ENCODE results near the gene UNC93B1.
"Not testable (repeated sequence)": the region's sequence is repeated elsewhere in the genome, so short reads cannot be mapped to it uniquely, and the experiment has no call there.

The UNC93B1 gene

GRCh38 chr11:67955461-67956007 lies 48.4 kb downstream of the UNC93B1 start:
- Histone ChIP-seq H3K4me3 (ENCODE audit: low read depth in 1 of 2, low read length in 2 of 2) (peak overlapping the region in 1 of 2 experiments; percentile 55; a peak in 2 of 4 replicates), H3K9ac (ENCODE audit: low read depth, low read length) (peak overlapping the region; percentile 41), H2AFZ (ENCODE audit: low read depth, low read length) (peak overlapping the region; percentile 72), H3K4me2 (ENCODE audit: insufficient read depth, low read length) (peak overlapping the region; percentile 77)
- H4K20me1 ChIP-seq (ENCODE audit: insufficient read depth, low read length); H3K36me3 ChIP-seq (ENCODE audit: insufficient read depth, low read length); H3K4me1 ChIP-seq (ENCODE audit: insufficient read depth, low read length); H3K79me2 ChIP-seq (ENCODE audit: insufficient read depth, low read length); H3K9me3 ChIP-seq (ENCODE audit: insufficient read depth, low read length, severe bottlenecking); H3K27ac ChIP-seq (ENCODE audit: low read length); H3K27me3 ChIP-seq (ENCODE audit: insufficient read depth, low read length, poor library complexity): not testable (repeated sequence)
- DNase-seq = peak; percentile 68
- peak; percentile 84 for ATAC-seq (ENCODE audit: insufficient read depth, low read depth)
- TF ChIP-seq CTCF (IDR thresholded peaks at IDR 0.05; ENCODE audit: borderline replicate concordance, extremely low read depth, low read length, poor library complexity, severe bottlenecking) = peak; percentile 73

- H3K79me2 ChIP-seq (ENCODE audit: insufficient read depth, low read length); H3K4me2 ChIP-seq (ENCODE audit: insufficient read depth, low read length); H4K20me1 ChIP-seq (ENCODE audit: insufficient read depth, low read length); H3K9me3 ChIP-seq (ENCODE audit: insufficient read depth, low read length, severe bottlenecking); H3K27ac ChIP-seq (ENCODE audit: low read length); H2AFZ ChIP-seq (ENCODE audit: low read depth, low read length); H3K4me1 ChIP-seq (ENCODE audit: insufficient read depth, low read length); H3K36me3 ChIP-seq (ENCODE audit: insufficient read depth, low read length); ATAC-seq (ENCODE audit: insufficient read depth, low read depth); H3K27me3 ChIP-seq (ENCODE audit: insufficient read depth, low read length, poor library complexity); H3K4me3 ChIP-seq (ENCODE audit: low read depth in 1 of 2, low read length in 2 of 2); DNase-seq; H3K9ac ChIP-seq (ENCODE audit: low read depth, low read length): not testable (repeated sequence)
Measured at GRCh38 chr11:67954971-67955370, 48.9 kb downstream of the UNC93B1 start.

GRCh38 chr11:67954251-67954650 lies 49.6 kb downstream of the UNC93B1 start:
- not testable (repeated sequence) for H3K79me2 ChIP-seq (ENCODE audit: insufficient read depth, low read length); H3K27me3 ChIP-seq (ENCODE audit: insufficient read depth, low read length, poor library complexity); H4K20me1 ChIP-seq (ENCODE audit: insufficient read depth, low read length); H3K4me1 ChIP-seq (ENCODE audit: insufficient read depth, low read length); H3K4me3 ChIP-seq (ENCODE audit: low read depth in 1 of 2, low read length in 2 of 2); H2AFZ ChIP-seq (ENCODE audit: low read depth, low read length); H3K27ac ChIP-seq (ENCODE audit: low read length); H3K4me2 ChIP-seq (ENCODE audit: insufficient read depth, low read length); H3K9ac ChIP-seq (ENCODE audit: low read depth, low read length); H3K36me3 ChIP-seq (ENCODE audit: insufficient read depth, low read length); DNase-seq; H3K9me3 ChIP-seq (ENCODE audit: insufficient read depth, low read length, severe bottlenecking); ATAC-seq (ENCODE audit: insufficient read depth, low read depth)

GRCh38 chr11:67950705-67951104 lies 53.2 kb downstream of the UNC93B1 start:
- H3K4me3 ChIP-seq (ENCODE audit: low read depth in 1 of 2, low read length in 2 of 2); H3K27ac ChIP-seq (ENCODE audit: low read length); H3K36me3 ChIP-seq (ENCODE audit: insufficient read depth, low read length); ATAC-seq (ENCODE audit: insufficient read depth, low read depth); H3K9ac ChIP-seq (ENCODE audit: low read depth, low read length); H3K79me2 ChIP-seq (ENCODE audit: insufficient read depth, low read length); H4K20me1 ChIP-seq (ENCODE audit: insufficient read depth, low read length); DNase-seq; H3K4me2 ChIP-seq (ENCODE audit: insufficient read depth, low read length); H3K27me3 ChIP-seq (ENCODE audit: insufficient read depth, low read length, poor library complexity); H2AFZ ChIP-seq (ENCODE audit: low read depth, low read length); H3K4me1 ChIP-seq (ENCODE audit: insufficient read depth, low read length); H3K9me3 ChIP-seq (ENCODE audit: insufficient read depth, low read length, severe bottlenecking): not testable (repeated sequence)

- not testable (repeated sequence) for H3K27ac ChIP-seq (ENCODE audit: low read length); H3K4me3 ChIP-seq (ENCODE audit: low read depth in 1 of 2, low read length in 2 of 2); ATAC-seq (ENCODE audit: insufficient read depth, low read depth); H3K79me2 ChIP-seq (ENCODE audit: insufficient read depth, low read length); H3K9ac ChIP-seq (ENCODE audit: low read depth, low read length); H3K4me1 ChIP-seq (ENCODE audit: insufficient read depth, low read length); H3K9me3 ChIP-seq (ENCODE audit: insufficient read depth, low read length, severe bottlenecking); H3K4me2 ChIP-seq (ENCODE audit: insufficient read depth, low read length); DNase-seq; H3K36me3 ChIP-seq (ENCODE audit: insufficient read depth, low read length); H2AFZ ChIP-seq (ENCODE audit: low read depth, low read length); H3K27me3 ChIP-seq (ENCODE audit: insufficient read depth, low read length, poor library complexity); H4K20me1 ChIP-seq (ENCODE audit: insufficient read depth, low read length)
Measured at GRCh38 chr11:67947785-67948184, 56.1 kb downstream of the UNC93B1 start.

- not testable (repeated sequence) for H3K4me2 ChIP-seq (ENCODE audit: insufficient read depth, low read length); H2AFZ ChIP-seq (ENCODE audit: low read depth, low read length); H3K27ac ChIP-seq (ENCODE audit: low read length); H3K79me2 ChIP-seq (ENCODE audit: insufficient read depth, low read length); H3K9me3 ChIP-seq (ENCODE audit: insufficient read depth, low read length, severe bottlenecking); H4K20me1 ChIP-seq (ENCODE audit: insufficient read depth, low read length); H3K9ac ChIP-seq (ENCODE audit: low read depth, low read length); ATAC-seq (ENCODE audit: insufficient read depth, low read depth); H3K27me3 ChIP-seq (ENCODE audit: insufficient read depth, low read length, poor library complexity); H3K4me1 ChIP-seq (ENCODE audit: insufficient read depth, low read length); DNase-seq; H3K36me3 ChIP-seq (ENCODE audit: insufficient read depth, low read length); H3K4me3 ChIP-seq (ENCODE audit: low read depth in 1 of 2, low read length in 2 of 2)
Measured at GRCh38 chr11:67946403-67946802, 57.5 kb downstream of the UNC93B1 start.

GRCh38 chr11:67943406-67943805 lies 60.5 kb downstream of the UNC93B1 start:
- DNase-seq; H3K4me2 ChIP-seq (ENCODE audit: insufficient read depth, low read length); H3K79me2 ChIP-seq (ENCODE audit: insufficient read depth, low read length); H3K9ac ChIP-seq (ENCODE audit: low read depth, low read length); H3K4me3 ChIP-seq (ENCODE audit: low read depth in 1 of 2, low read length in 2 of 2); H4K20me1 ChIP-seq (ENCODE audit: insufficient read depth, low read length); ATAC-seq (ENCODE audit: insufficient read depth, low read depth); H3K27me3 ChIP-seq (ENCODE audit: insufficient read depth, low read length, poor library complexity); H3K27ac ChIP-seq (ENCODE audit: low read length); H3K36me3 ChIP-seq (ENCODE audit: insufficient read depth, low read length); H3K9me3 ChIP-seq (ENCODE audit: insufficient read depth, low read length, severe bottlenecking); H2AFZ ChIP-seq (ENCODE audit: low read depth, low read length); H3K4me1 ChIP-seq (ENCODE audit: insufficient read depth, low read length): not testable (repeated sequence)

All from DND-41 (cell line).